ENCODE data around the gene CCT4. TPM values are rescaled to one million over a fixed set of nuclear protein-coding genes. Genes with fewer than 3 reads are reported as not detected.
"Not testable (repeated sequence)": the region's sequence is repeated elsewhere in the genome, so short reads cannot be mapped to it uniquely, and the experiment has no call there.

The CCT4 gene
- total RNA-seq, 8 experiments from 2014 or later, result 117 to 186 (median 156) TPM

DNA sequence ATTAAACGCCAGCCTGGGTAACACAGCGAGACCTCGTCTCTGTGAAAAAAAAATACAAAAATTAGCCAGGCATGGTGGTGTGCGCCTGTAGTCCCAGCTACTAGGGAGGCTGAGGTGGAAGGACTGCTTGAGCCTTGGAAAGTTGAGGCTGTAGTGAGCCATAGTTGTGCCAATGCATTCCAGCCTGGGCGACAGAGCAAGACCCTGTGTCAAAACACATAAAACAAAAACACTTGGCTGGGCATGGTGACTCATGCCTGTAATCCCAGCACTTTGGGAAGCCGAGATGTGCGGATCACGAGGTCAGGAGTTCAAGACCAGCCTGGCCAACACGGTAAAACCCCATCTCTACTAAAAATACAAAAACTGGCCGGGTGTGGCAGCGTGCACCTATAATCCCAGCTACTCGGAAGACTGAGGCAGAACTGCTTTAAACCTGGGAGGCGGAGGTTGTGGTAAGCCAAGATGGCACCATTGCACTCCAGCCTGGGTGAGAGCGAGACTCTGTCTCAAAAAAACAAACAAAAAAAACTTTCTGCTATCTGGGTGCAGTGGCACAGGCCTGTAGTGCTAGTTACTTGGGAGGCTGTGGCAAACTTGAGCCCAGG, 21.9 kb downstream of the CCT4 start:
- H3K4me1 ChIP-seq (replicated peaks in 1 of 2); H3K4me3 ChIP-seq; H3K27ac ChIP-seq; ATAC-seq (replicated peaks in 6 of 8): not testable (repeated sequence)
- 83 to 100% (median 99%) methylated on average over 1 to 12 of the region's 14 CpGs; no CpG with 5 or more reads in 3 of the 10 experiments for WGBS, 10 experiments
- in situ Hi-C loops (cut with MboI; ENCODE audit: low pct_unique_long_range_greater_than_20kb in 2 of 9, low sequenced_read_pairs in 9 of 9, unreplicated experiment in 9 of 9), result loop anchor here in 1 of 9 experiments (25.0 kb wide), 1 partner anchor 104 kb away; no protein-coding TSS in a partner anchor

DNA sequence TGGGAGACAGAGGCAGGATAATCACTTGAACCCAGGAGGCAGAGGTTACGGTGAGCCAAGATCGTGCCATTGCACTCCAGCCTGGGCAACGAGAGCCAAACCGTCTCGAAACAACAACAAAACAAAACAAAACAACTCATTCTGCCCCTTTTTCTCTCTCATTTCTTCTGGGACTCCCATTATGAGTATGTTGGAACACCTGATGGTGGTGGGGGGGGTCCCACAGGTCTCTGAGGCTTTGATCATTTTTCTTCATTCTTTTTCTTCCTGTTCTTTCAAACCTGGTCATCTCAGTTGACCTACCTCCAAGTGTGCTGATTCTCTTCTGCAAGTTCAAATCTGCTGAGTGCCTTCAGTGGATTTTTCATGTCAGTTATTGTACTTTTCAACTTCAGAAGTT, 26.4 kb downstream of the CCT4 start:
- in situ Hi-C loops (cut with MboI; ENCODE audit: low pct_unique_long_range_greater_than_20kb in 2 of 9, low sequenced_read_pairs in 9 of 9, unreplicated experiment in 9 of 9), result loop anchor here in 1 of 9 experiments (25.0 kb wide), 1 partner anchor 100 kb away; no protein-coding TSS in a partner anchor
- no peak for ATAC-seq (replicated peaks in 6 of 8)
- Histone ChIP-seq H3K4me3 (no peak overlapping the region), H3K4me1 (replicated peaks in 1 of 2) (no peaks in the 10 kb centered on the region), H3K27ac (no peak overlapping the region)
- WGBS, 10 experiments, result 93 to 100% (median 100%) methylated on average over 1 to 3 of the region's 5 CpGs; no CpG with 5 or more reads in 6 of the 10 experiments

DNA sequence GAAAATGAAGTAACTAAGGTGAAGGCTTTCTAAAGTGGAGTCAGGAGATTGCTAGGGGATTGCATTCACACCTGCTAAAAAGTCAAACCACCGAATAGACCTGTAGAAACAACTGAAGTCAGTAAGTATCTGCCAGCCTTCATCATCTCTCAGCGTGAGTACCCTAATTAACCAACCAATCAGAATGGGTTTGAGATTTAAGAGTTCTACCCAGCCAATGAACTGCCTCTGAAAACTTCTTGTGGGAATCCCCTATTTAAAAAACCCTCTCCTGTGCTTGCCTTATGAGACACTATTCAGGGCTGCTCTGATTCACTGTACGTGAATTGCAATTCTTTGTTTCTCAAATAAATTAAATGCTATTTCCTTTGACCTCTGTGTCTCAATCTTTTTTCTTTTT, 31.2 kb downstream of the CCT4 start:
- in situ Hi-C loops (cut with MboI; ENCODE audit: low pct_unique_long_range_greater_than_20kb in 2 of 9, low sequenced_read_pairs in 9 of 9, unreplicated experiment in 9 of 9), result loop anchor here in 1 of 9 experiments (25.0 kb wide), 1 partner anchor 95 kb away; no protein-coding TSS in a partner anchor
- no peaks in the 10 kb centered on the region for H3K4me1 ChIP-seq (replicated peaks in 1 of 2)
- H3K4me3 ChIP-seq, result no peak overlapping the region
- H3K27ac ChIP-seq, result no peak overlapping the region
- WGBS, 10 experiments, result 56 to 100% (median 85%) methylated on average over 1 to 3 of the region's 3 CpGs
- ATAC-seq (replicated peaks in 6 of 8), result no peak

DNA sequence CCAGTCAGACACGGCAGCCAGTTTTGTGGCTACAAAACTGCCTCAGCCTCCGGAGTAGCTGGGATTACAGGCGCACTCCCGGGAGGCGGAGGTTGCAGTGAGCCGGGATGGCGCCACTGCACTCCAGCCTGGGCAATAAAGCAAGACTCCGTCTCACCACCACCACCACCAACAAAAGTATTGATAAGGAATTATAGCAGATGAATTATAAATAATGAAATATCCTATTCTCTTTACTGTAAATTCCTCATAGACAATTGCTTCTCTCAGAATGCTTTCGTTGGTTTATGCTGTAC, 33.2 kb downstream of the CCT4 start:
- peak in 1 of 8 experiments; percentile 0 for ATAC-seq (replicated peaks in 6 of 8)
- H3K27ac ChIP-seq, result peak overlapping the region; percentile 70 to 89
- in situ Hi-C loops (cut with MboI; ENCODE audit: low pct_unique_long_range_greater_than_20kb in 2 of 9, low sequenced_read_pairs in 9 of 9, unreplicated experiment in 9 of 9), result loop anchor here in 1 of 9 experiments (25.0 kb wide), 1 partner anchor 93 kb away; no protein-coding TSS in a partner anchor

DNA sequence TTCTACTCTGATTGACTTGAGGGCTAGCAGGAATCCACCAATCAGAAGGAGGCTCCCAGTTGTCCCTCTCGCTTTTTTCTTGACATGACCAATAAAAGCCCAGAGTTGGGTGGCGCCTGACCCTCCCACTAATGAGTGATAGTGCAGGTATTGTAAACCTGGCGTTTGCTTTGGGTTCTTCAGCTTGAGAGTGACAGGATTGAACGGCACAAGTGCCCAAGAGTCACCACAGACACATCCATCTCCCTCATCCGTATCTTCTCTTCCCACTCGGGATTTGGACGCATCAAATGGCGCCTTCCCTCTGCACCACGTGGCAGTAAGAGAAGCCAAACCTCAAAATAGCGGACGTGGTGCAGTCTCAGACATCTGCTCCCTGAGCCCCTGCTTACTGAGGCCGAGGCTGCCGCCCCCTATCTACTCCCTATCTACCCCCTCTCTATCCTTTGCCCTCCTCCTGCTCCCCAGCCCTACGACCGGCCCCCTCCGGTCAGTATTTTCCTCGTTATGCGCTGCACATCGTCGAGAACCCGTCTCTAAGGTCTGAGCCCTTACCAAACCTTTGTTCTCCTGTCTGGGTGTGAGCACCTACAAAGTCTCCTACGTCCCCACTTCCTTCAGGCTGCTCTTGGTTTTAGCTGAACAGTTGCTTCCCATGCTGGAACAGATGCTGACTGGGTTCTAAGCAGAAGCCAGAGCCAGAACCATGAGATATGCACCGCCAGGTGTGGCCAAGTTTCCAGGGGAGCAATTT, 33.7 kb downstream of the CCT4 start:
- in situ Hi-C loops (cut with MboI; ENCODE audit: low pct_unique_long_range_greater_than_20kb in 2 of 9, low sequenced_read_pairs in 9 of 9, unreplicated experiment in 9 of 9), result loop anchor here in 1 of 9 experiments (25.0 kb wide), 1 partner anchor 92 kb away; no protein-coding TSS in a partner anchor
- 0 to 10% (median 0%) methylated on average over 2 to 8 of the region's 23 CpGs; no CpG with 5 or more reads in 5 of the 10 experiments for WGBS, 10 experiments
- peak; percentile 85 to 90 (median 86) for ATAC-seq (replicated peaks in 6 of 8)
- peak overlapping the region; percentile 70 to 89 for H3K27ac ChIP-seq
- peak overlapping the region; percentile 68 to 96 (median 95) for H3K4me3 ChIP-seq
- H3K4me1 ChIP-seq (replicated peaks in 1 of 2), result no peaks in the 10 kb centered on the region

More for the DNA sequence above, 33.2 kb downstream of the CCT4 start:
- H3K4me3 ChIP-seq, result peak overlapping the region; percentile 68 to 96 (median 95)
- no peaks in the 10 kb centered on the region for H3K4me1 ChIP-seq (replicated peaks in 1 of 2)
- WGBS, 10 experiments, result 37 to 92% (median 65%) methylated on average over 1 to 9 of the region's 9 CpGs; no CpG with 5 or more reads in 1 of the 10 experiments

DNA sequence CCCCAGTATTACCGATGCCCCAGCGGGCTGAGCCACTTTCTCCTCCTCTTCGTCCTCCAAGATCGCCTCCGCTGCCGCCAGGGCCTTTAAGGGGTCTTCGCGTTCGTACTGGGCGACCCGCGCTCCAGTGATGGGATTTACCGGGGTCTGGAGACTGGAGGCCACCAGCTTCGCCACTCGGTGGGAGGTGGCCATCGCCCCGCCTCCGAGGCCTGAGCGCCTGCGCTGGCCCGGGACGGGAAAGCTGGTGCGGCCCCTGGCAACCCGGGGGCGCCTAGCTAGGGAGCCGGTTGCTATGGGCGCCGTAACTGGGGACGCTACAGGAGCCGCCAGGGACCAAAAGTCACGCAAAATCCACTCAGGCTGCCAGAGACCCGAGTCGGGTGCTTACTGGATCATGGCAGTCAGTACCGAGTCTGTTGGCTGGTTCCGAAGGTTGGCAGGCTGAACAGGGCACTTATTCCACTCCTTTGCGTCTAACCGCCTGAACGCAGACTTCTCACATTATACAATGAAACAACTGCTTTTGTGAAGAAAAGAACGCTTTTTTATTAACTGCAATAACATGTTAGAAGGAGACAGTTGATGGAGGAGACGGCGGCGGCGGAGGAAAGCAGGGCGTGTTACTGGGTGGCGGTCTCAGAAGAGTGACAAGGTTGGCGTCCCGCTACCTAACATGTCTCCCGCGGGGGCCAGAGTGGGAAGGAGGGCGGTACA, 34.5 kb downstream of the CCT4 start, which contains the start of gene FAM161A:
Gene FAM161A (minus strand): TSS at position 214 of the 717 bp plus-strand sequence. CDS start 19 bp downstream, at position 195.
- peak within 1 kb of the TSS; percentile 68 to 96 (median 95) for H3K4me3 ChIP-seq
- peak within 1 kb of the TSS; percentile 70 to 89 for H3K27ac ChIP-seq
- H3K4me1 ChIP-seq (replicated peaks in 1 of 2), result no peaks in the 10 kb centered on the region
- WGBS, 10 experiments, result 0 to 3% (median 0%) methylated on average over 1 to 32 of the region's 50 CpGs; no CpG with 5 or more reads in 3 of the 10 experiments
- in situ Hi-C loops (cut with MboI; ENCODE audit: low pct_unique_long_range_greater_than_20kb in 2 of 9, low sequenced_read_pairs in 9 of 9, unreplicated experiment in 9 of 9), result loop anchor here in 1 of 9 experiments (25.0 kb wide), 1 partner anchor 92 kb away; no protein-coding TSS in a partner anchor
- ATAC-seq (replicated peaks in 6 of 8), result peak; percentile 79 to 90 (median 86)

DNA sequence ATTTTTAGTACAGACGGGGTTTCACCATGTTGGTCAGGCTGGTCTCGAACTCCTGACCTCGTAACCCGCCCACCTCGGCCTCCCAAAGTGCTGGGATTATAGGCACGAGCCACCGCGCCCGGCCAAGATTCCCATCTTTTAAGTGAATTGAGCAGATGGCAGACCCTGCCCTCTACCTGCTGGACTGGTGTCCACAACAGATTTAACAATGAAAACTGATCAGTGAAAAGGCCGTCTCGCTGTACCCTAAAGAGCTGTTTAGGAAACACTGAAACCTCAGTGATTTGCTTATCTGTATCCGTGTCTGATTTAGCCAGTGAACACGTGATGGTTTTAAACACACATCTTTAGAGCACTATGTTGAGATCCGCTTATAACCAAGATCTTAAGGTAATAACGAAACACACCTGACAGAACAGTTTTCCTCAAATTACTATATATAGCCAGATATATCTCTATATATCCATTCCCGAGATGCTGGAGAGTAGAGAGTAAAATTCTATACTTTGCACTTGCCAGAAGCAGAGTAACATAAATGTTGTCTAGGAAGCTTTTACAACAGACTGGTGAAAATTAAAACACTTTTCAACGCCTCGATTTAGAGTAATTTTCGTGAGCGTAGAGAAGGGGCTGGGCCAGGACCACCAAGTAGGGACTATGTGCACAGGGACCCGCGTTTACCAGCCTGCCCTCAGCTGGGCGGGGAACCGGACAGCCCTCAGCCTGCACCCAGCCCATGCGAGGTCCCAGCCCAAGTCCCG, 35.2 kb downstream of the CCT4 start:
- in situ Hi-C loops (cut with MboI; ENCODE audit: low pct_unique_long_range_greater_than_20kb in 2 of 9, low sequenced_read_pairs in 9 of 9, unreplicated experiment in 9 of 9), result loop anchor here in 1 of 9 experiments (25.0 kb wide), 1 partner anchor 91 kb away; no protein-coding TSS in a partner anchor
- Histone ChIP-seq H3K4me1 (replicated peaks in 1 of 2) (no peaks in the 10 kb centered on the region), H3K27ac (peak overlapping the region; percentile 51 to 89), H3K4me3 (peak overlapping the region; percentile 68 to 96 (median 95))
- peak; percentile 62 to 75 (median 72) for ATAC-seq (replicated peaks in 6 of 8)
- 2 to 64% (median 33%) methylated on average over 2 to 20 of the region's 26 CpGs; no CpG with 5 or more reads in 1 of the 10 experiments for WGBS, 10 experiments

DNA sequence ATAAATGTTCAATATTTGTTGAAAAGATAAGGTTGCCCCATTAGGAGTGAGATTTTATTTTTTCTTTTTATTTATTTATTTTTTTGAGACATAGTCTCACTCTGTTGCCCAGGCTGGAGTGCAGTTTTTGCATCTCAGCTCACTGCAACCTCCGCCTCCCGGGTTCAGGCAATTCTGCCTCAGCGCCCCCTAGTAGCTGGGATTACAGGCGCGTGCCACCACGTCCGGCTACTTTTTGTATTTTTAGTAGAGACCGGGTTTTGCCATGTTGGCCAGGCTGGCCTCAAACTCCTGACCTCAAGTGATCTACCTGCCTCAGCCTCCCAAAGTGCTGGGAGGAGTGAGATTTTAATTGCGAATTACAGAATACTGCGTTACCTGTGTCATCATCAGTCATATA, 37.2 kb downstream of the CCT4 start:
- not testable (repeated sequence) for H3K4me1 ChIP-seq (replicated peaks in 1 of 2); H3K27ac ChIP-seq; ATAC-seq (replicated peaks in 6 of 8); H3K4me3 ChIP-seq
- in situ Hi-C loops (cut with MboI; ENCODE audit: low pct_unique_long_range_greater_than_20kb in 2 of 9, low sequenced_read_pairs in 9 of 9, unreplicated experiment in 9 of 9), result loop anchor here in 1 of 9 experiments (25.0 kb wide), 1 partner anchor 89 kb away; no protein-coding TSS in a partner anchor
- 78 to 100% (median 94%) methylated on average over 1 to 9 of the region's 10 CpGs; no CpG with 5 or more reads in 4 of the 10 experiments for WGBS, 10 experiments

DNA sequence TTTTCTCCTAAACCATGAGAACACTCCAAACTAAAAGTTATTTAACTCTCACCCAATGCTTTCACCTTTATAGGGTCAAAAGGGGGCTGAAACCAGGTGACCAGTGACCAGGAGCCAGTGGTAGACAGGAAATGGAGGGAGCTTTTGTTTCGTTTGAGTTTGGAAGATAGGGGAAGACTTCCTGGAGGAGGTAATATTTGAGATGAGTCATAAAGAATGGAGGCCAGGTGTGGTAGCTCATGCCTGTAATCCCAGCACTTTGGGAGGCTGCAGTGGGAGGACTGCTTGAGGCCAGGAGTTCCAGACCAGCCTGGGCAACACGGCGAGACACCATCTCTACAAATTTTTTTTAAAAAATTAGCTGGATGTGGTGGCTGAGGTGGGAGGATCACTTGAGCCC, 43.1 kb downstream of the CCT4 start:
- H3K4me1 ChIP-seq (replicated peaks in 1 of 2), result no peaks in the 10 kb centered on the region
- ATAC-seq (replicated peaks in 6 of 8), result no peak
- no peak overlapping the region for H3K27ac ChIP-seq
- WGBS, 10 experiments, result 20 to 96% (median 60%) methylated on average over 1 to 3 of the region's 3 CpGs; no CpG with 5 or more reads in 5 of the 10 experiments
- in situ Hi-C loops (cut with MboI; ENCODE audit: low pct_unique_long_range_greater_than_20kb in 2 of 9, low sequenced_read_pairs in 9 of 9, unreplicated experiment in 9 of 9), result no loop called here
- no peak overlapping the region for H3K4me3 ChIP-seq

DNA sequence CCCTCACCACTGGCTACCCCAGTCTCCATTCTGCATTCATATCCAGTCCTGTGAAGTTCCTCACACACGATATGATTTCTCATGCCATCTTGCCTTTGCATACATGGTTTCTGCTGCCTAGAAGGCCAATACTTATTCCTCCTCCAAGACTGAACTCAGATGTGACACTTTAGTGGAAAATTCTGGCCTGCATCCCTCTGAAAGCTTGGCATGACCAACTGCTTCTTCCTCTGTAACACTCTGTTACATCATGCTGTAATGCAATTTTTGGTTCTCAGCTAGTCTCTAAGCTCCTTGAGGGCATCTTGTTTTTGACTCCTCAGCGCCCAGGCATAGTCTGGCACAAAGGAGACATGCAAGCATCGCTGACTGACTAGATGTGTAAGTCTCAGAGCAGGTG, 47.2 kb downstream of the CCT4 start:
- WGBS, 10 experiments, result 83 to 100% (median 90%) methylated on average over 1 to 3 of the region's 3 CpGs; no CpG with 5 or more reads in 3 of the 10 experiments
- Histone ChIP-seq H3K4me1 (replicated peaks in 1 of 2) (no peaks in the 10 kb centered on the region), H3K4me3 (no peak overlapping the region), H3K27ac (no peak overlapping the region)
- in situ Hi-C loops (cut with MboI; ENCODE audit: low pct_unique_long_range_greater_than_20kb in 2 of 9, low sequenced_read_pairs in 9 of 9, unreplicated experiment in 9 of 9), result no loop called here
- ATAC-seq (replicated peaks in 6 of 8), result no peak

DNA sequence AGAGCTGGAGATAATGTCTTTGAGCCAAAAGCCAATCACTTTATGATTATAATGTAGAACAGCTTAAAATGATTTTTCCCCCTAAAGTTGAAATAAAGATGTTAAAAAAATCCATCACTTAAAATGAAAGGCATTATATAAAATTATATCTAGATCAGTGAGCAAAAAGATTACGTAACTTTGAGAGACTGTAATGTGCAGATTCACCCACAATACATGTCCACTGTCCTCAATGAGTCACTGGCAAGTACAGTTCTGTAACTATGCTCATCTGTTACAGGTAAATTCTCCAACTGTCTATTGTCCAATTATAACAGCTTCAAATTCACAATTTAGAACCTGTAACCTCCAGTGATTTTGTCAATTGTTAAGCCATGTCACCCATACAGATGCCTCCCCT, 53.6 kb downstream of the CCT4 start:
- Histone ChIP-seq H3K27ac (no peak overlapping the region), H3K4me1 (replicated peaks in 1 of 2) (no peaks in the 10 kb centered on the region), H3K4me3 (no peak overlapping the region)
- ATAC-seq (replicated peaks in 6 of 8), result no peak
- in situ Hi-C loops (cut with MboI; ENCODE audit: low pct_unique_long_range_greater_than_20kb in 2 of 9, low sequenced_read_pairs in 9 of 9, unreplicated experiment in 9 of 9), result no loop called here
- 40 to 100% (median 86%) methylated on average over 1 of the region's 1 CpG; no CpG with 5 or more reads in 3 of the 10 experiments for WGBS, 10 experiments

DNA sequence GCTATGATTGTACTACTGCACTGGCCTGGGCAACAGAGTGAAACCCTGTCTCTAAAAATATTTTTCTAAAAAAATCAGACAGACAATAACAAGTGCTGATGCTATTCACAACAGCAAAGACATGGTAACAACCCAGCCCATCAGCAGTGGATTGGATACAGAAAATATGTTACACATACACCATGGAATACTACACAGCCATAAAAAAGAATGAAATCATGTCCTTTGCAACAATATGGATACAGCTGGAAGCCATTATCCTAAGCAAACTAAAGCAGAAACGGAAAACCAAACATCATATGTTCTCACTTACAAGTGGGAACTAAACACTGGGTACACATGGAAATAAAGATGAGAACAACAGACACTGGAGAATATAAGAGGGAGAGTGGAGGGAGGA, 54.5 kb downstream of the CCT4 start:
- ATAC-seq (replicated peaks in 6 of 8), result no peak
- Histone ChIP-seq H3K27ac (no peak overlapping the region), H3K4me1 (replicated peaks in 1 of 2) (no peaks in the 10 kb centered on the region), H3K4me3 (no peak overlapping the region)
- in situ Hi-C loops (cut with MboI; ENCODE audit: low pct_unique_long_range_greater_than_20kb in 2 of 9, low sequenced_read_pairs in 9 of 9, unreplicated experiment in 9 of 9), result no loop called here
- WGBS, 10 experiments, result 43 to 100% (median 89%) methylated on average over 1 of the region's 1 CpG; no CpG with 5 or more reads in 3 of the 10 experiments
